Transverse colon (tissue), 4 donors: Measurements from ENCODE around the gene PHLDA2. TPM values are rescaled to one million over a fixed set of nuclear protein-coding genes. Genes with fewer than 3 reads are reported as not detected.

Source experiments
- DNase-seq: peaks from one replicate; pipeline ENCODE4 v3.0.0-alpha.2; 2019
- H3K27ac ChIP-seq, 4 donors: fragments of 200-600 bp; sonication (generic); 2 replicates each; pipeline ENCODE4 v1.5.1; 2016 to 2018; ENCODE audit warnings: inconsistent platforms in 4 of 4
- H3K27me3 ChIP-seq: fragments of 200-600 bp; sonication (generic); 2 replicates; pipeline ENCODE4 v1.5.1; 2017; ENCODE audit warnings: inconsistent platforms
- H3K36me3 ChIP-seq, 4 donors: fragments of 200-600 bp; sonication (generic); 2 replicates each; pipeline ENCODE4 v1.5.1; 2017 to 2019; ENCODE audit warnings: inconsistent platforms in 4 of 4
- H3K4me1 ChIP-seq, 4 donors: fragments of 200-600 bp; sonication (generic); 2 replicates each; pipeline ENCODE4 v1.5.1; 2017 to 2020; ENCODE audit warnings: inconsistent platforms in 4 of 4
- H3K4me3 ChIP-seq, 4 donors: fragments of 200-600 bp; sonication (generic); 1 replicate in 1 of 4; 2 replicates in 3 of 4; pipeline versions ENCODE4 v1.5.1 to v1.6.1; 2017 to 2019; ENCODE audit warnings: inconsistent platforms in 4 of 4
- H3K9me3 ChIP-seq, 2 donors: fragments of 200-600 bp; sonication (generic); 2 replicates each; pipeline ENCODE4 v1.5.1; 2017 to 2019; ENCODE audit warnings: inconsistent platforms in 2 of 2
- CTCF ChIP-seq, 5 experiments: fragments of 200-600 bp in 3 of 5; fragments of 450-650 bp in 2 of 5; sonication (generic) in 3 of 5; IDR thresholded peaks; 1 replicate in 2 of 5; 2 replicates in 3 of 5; pipeline ENCODE4 v1.5.1; 2016 to 2017; ENCODE audit warnings: antibody characterized with exemption in 5 of 5, inconsistent platforms in 3 of 5, mild to moderate bottlenecking in 2 of 5, moderate library complexity in 1 of 5
- EP300 ChIP-seq: sonication (generic); formaldehyde crosslinking; IDR thresholded peaks from one replicate; pipeline ENCODE4 v1.6.1; 2017; ENCODE audit warnings: antibody characterized with exemption, low read depth
- POLR2A ChIP-seq: fragments of 450-650 bp; IDR thresholded peaks from one replicate; pipeline ENCODE4 v1.6.1; 2016; ENCODE audit warnings: antibody characterized with exemption, mild to moderate bottlenecking, moderate library complexity
- POLR2AphosphoS5 ChIP-seq, 3 donors: sonication (generic); formaldehyde crosslinking; IDR thresholded peaks; one replicate each; pipeline ENCODE4 v1.6.1; 2016; ENCODE audit warnings: antibody characterized with exemption in 3 of 3
- WGBS, 2 donors: methylation state at CpG; one replicate each; pipeline ENCODE4 v1.1.5; 2018; ENCODE audit warnings: low coverage in 1 of 2; 5-methylcytosine and 5-hydroxymethylcytosine counted together
- in situ Hi-C, 4 donors: fragments of 200-750 bp; cut with MboI; loops; one replicate each; pipeline versions ENCODE4 v1.15.0 to v1.15.1; 2017; ENCODE audit warnings: low sequenced_read_pairs in 3 of 4, low pct_ligation_motif_present in 1 of 4, low pct_unique_long_range_greater_than_20kb in 1 of 4
- intact Hi-C: fragments of 100-400 bp; cut with DNase I; formaldehyde crosslinking; loops from one replicate; pipeline ENCODE4 v1.15.1; 2023; ENCODE audit warnings: low total_unique reads
- total RNA-seq, 4 donors: library from RNA; depleted of rRNA; stranded (reverse); fragments of >200 nt; gene quantifications; one replicate each; pipeline ENCODE4 v1.1.0, GENCODE V29; 2016

Gene PHLDA2
- total RNA-seq, 4 donors from 2014 or later = 8.2 to 16.2 TPM; not detected in 2

GRCh38 chr11:2904153-2905052 is 24.8 kb downstream of the PHLDA2 start:
- Histone ChIP-seq H3K36me3 (no peaks in the 10 kb centered on the region), H3K9me3 (no peaks in the 10 kb centered on the region), H3K27me3 (no peaks in the 10 kb centered on the region), H3K4me3 (peak overlapping the region in 3 of 4 donors; percentile 63 to 66 (median 64)), H3K27ac (peak overlapping the region; percentile 85 to 93 (median 92)), H3K4me1 (peaks cover 6 to 45% (median 24%) of the 10 kb centered on the region in 4 donors)
- intact Hi-C loops (no loop called here), in situ Hi-C loops (no loop called here)
- TF ChIP-seq POLR2AphosphoS5 (IDR thresholded peaks at IDR 0.05) (peak; percentile 54 to 82 (median 65)), CTCF (IDR thresholded peaks at IDR 0.05) (peak in 2 of 5 experiments; percentile 35), POLR2A (peak; percentile 72), EP300 (no peak)
- 44% methylated on average over 21 of the region's 21 CpGs; no CpG with 5 or more reads in 1 of the 2 donors for WGBS, 2 donors
- peak; percentile 94 for DNase-seq

DNA sequence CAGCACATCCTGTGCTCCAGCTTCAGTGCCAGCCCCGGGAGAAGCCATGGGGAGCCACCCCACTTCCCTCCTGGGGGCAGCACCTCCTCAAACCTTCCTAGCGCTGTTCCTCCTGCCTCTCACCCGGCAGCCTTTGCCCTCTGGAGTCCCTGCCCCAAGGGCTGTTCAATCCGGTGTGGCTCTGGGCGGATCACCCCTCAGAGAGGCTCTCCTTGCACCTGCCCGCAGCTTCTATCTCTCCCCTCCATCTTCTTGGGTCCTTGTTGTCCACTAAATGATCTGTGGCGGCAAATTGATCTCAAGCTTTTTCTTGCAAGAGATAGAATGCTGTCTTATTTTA is 25.6 kb downstream of the PHLDA2 start:
- 73% methylated on average over 7 of the region's 7 CpGs; no CpG with 5 or more reads in 1 of the 2 donors for WGBS, 2 donors
- DNase-seq = peak; percentile 79
- H3K36me3 ChIP-seq = no peaks in the 10 kb centered on the region
- H3K4me3 ChIP-seq = peak overlapping the region in 3 of 4 donors; percentile 63 to 66 (median 64)
- in situ Hi-C loops (no loop called here), intact Hi-C loops (no loop called here)
- TF ChIP-seq POLR2A = no peak
- TF ChIP-seq POLR2AphosphoS5 (IDR thresholded peaks at IDR 0.05) = peak in 2 of 3 donors; percentile 24 to 29
- H3K27me3 ChIP-seq = no peaks in the 10 kb centered on the region
- peak overlapping the region; percentile 85 to 93 (median 92) for H3K27ac ChIP-seq
- H3K9me3 ChIP-seq = no peaks in the 10 kb centered on the region
- peaks cover 3 to 52% (median 22%) of the 10 kb centered on the region in 4 donors for H3K4me1 ChIP-seq

DNA sequence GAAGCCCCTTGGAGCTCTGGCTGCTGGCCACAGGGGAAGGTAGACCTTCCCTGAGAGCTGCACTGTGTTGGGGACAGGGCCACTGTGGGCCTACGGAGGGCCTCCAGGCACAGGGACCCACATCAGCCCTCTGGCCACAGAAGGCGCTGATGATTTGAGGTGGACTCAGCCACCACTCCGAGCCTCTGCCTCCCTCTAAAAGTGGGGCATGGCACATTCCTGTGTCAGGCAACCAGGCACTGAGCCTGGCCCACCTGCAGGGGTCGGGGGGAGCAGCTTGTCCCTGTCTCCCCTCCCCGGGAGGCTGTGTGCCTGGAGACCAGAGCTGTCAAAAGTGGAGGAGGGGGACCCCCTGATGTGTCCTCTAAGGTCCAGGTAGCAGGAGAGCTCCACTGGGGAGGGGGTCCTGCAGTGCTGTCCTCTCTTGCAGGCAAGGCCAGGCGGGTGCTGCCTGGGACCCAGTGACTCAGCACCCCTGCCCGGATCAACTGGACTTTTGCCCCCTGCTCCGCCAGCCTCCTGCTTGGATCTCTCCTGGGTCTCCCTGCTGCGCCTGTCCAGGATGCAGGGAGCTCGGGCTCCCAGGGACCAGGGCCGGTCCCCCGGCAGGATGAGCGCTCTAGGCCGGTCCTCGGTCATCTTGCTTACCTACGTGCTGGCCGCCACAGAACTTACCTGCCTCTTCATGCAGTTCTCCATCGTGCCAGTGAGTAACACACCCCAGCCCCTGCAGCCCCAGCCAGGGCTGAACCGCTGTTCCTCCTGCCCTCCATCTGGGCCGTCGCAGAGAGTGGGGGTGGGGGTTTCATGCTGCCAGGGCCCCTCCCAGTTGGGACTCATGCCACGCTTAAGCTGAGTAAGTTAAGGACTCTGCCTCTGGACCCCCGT is 26.2 kb downstream of the PHLDA2 start:
- Histone ChIP-seq H3K27me3 (no peaks in the 10 kb centered on the region), H3K36me3 (no peaks in the 10 kb centered on the region), H3K9me3 (no peaks in the 10 kb centered on the region), H3K4me1 (peaks cover 3 to 58% (median 22%) of the 10 kb centered on the region in 4 donors), H3K27ac (peak overlapping the region; percentile 85 to 93 (median 92)), H3K4me3 (peak overlapping the region; percentile 39 to 66 (median 64))
- 53% methylated on average over 22 of the region's 23 CpGs; no CpG with 5 or more reads in 1 of the 2 donors for WGBS, 2 donors
- DNase-seq = peak; percentile 82
- in situ Hi-C loops = no loop called here
- intact Hi-C loops = no loop called here
- no peak for TF ChIP-seq EP300
- peak; percentile 46 for TF ChIP-seq POLR2A
- TF ChIP-seq POLR2AphosphoS5 (IDR thresholded peaks at IDR 0.05) = peak in 2 of 3 donors; percentile 64 to 65
- peak in 2 of 5 experiments; percentile 21 to 40 for TF ChIP-seq CTCF (IDR thresholded peaks at IDR 0.05)

GRCh38 chr11:2901854-2902783 is 27.1 kb downstream of the PHLDA2 start:
- Histone ChIP-seq H3K27me3 (no peaks in the 10 kb centered on the region), H3K36me3 (no peaks in the 10 kb centered on the region), H3K4me1 (peaks cover 3 to 60% (median 22%) of the 10 kb centered on the region in 4 donors), H3K4me3 (peak overlapping the region; percentile 39 to 66 (median 64)), H3K27ac (peak overlapping the region; percentile 85 to 93 (median 92)), H3K9me3 (no peaks in the 10 kb centered on the region)
- TF ChIP-seq CTCF (IDR thresholded peaks at IDR 0.05) (no peak), EP300 (peak; percentile 59), POLR2AphosphoS5 (IDR thresholded peaks at IDR 0.05) (peak; percentile 68 to 95 (median 93)), POLR2A (peak; percentile 94)
- WGBS, 2 donors = 0 to 5% methylated on average over 2 to 43 of the region's 58 CpGs
- intact Hi-C loops (no loop called here), in situ Hi-C loops (no loop called here)
- DNase-seq = peak; percentile 99
